Panc1 (cell line): Measurements from ENCODE around the gene KRT76. TPM values are rescaled to one million over a fixed set of nuclear protein-coding genes. Genes with fewer than 3 reads are reported as not detected.

Experiments used
- ATAC-seq: fragments of 200-7000 bp; cut with Tn5 transposase; 2 replicates; pipeline ENCODE4 v1.9.1; 2020; ENCODE audit warnings: mild to moderate bottlenecking, moderate library complexity
- BruUV-seq: library from RNA; stranded (reverse); fragments of 400-500 nt; replicated peaks from 2 replicates; lab custom pipeline; 2021; lab: Mats Ljungman, UMichigan
- CTCF ChIA-PET: fragments of 300-600 bp; sonication (Branson Sonifier 250); formaldehyde crosslinking; loops from one replicate; lab custom pipeline; 2022; ENCODE audit warnings: antibody characterized with exemption; lab: Charles Lee
- POLR2A ChIA-PET: fragments of 300-600 bp; sonication (Branson Sonifier 250); formaldehyde crosslinking; loops from one replicate; lab custom pipeline; 2022; ENCODE audit warnings: antibody characterized with exemption; lab: Charles Lee
- DNase-seq: peaks from one replicate; pipeline ENCODE4 v3.0.0-alpha.2; 2010; ENCODE audit warnings: low read depth, low spot score
- H3K27ac ChIP-seq: 2 replicates; pipeline ENCODE4 v1.5.1; 2011; ENCODE audit warnings: mild to moderate bottlenecking, low read length, inconsistent platforms
- H3K27me3 ChIP-seq: fragments of 200-500 bp; sonication (Bioruptor generic); 2 replicates; pipeline ENCODE4 v1.6.0; 2014; ENCODE audit warnings: low read length, inconsistent platforms; ENCODE audit not compliant: control insufficient read depth, insufficient read depth
- H3K36me3 ChIP-seq: fragments of 200-500 bp; sonication (Bioruptor generic); 2 replicates; pipeline ENCODE4 v1.5.1; 2014; ENCODE audit warnings: inconsistent platforms, mild to moderate bottlenecking, low read length, moderate library complexity; ENCODE audit not compliant: control insufficient read depth, insufficient read depth
- H3K4me1 ChIP-seq: 2 replicates; pipeline ENCODE4 v1.5.1; 2011; ENCODE audit warnings: inconsistent platforms, mild to moderate bottlenecking, low read length, moderate library complexity; ENCODE audit not compliant: control insufficient read depth, insufficient read depth
- H3K4me3 ChIP-seq, 2 experiments: 2 replicates each; pipeline ENCODE4 v1.5.1; 2011 to 2012; ENCODE audit warnings: low read depth in 2 of 2, low read length in 2 of 2, mild to moderate bottlenecking in 2 of 2, inconsistent platforms in 1 of 2, moderate library complexity in 1 of 2
- H3K9me3 ChIP-seq: fragments of 200-500 bp; sonication (Bioruptor generic); 2 replicates; pipeline ENCODE4 v1.5.1; 2014; ENCODE audit warnings: low read depth, mild to moderate bottlenecking, inconsistent platforms, low read length, moderate library complexity; ENCODE audit not compliant: control insufficient read depth, insufficient read depth
- CTCF ChIP-seq: fragments of 450-650 bp; IDR thresholded peaks from 2 replicates; pipeline ENCODE4 v1.5.1; 2017; ENCODE audit warnings: mild to moderate bottlenecking
- POLR2AphosphoS5 ChIP-seq: IDR thresholded peaks from 2 replicates; pipeline ENCODE4 v1.6.1; 2012; ENCODE audit warnings: mild to moderate bottlenecking, low read depth, low read length, moderate library complexity
- REST ChIP-seq, 2 experiments: IDR thresholded peaks; 2 replicates each; pipeline ENCODE4 v1.6.1; 2011 to 2012; ENCODE audit warnings: low read depth in 2 of 2, control low read depth in 1 of 2, low read length in 1 of 2, mild to moderate bottlenecking in 1 of 2, moderate library complexity in 1 of 2; ENCODE audit not compliant: insufficient read depth in 1 of 2
- SIN3A ChIP-seq: IDR thresholded peaks from 2 replicates; pipeline ENCODE4 v1.6.1; 2012; ENCODE audit warnings: low read depth, mild to moderate bottlenecking, low read length, moderate library complexity, borderline replicate concordance; ENCODE audit not compliant: insufficient read depth
- TCF7L2 ChIP-seq: IDR thresholded peaks from 2 replicates; pipeline ENCODE4 v1.6.1; 2011; ENCODE audit warnings: mild to moderate bottlenecking, low read depth, low read length, inconsistent platforms
- in situ Hi-C: cut with HindIII; loops from 2 replicates; pipeline ENCODE4 v1.10.0; 2016; ENCODE audit warnings: low sequenced_read_pairs, low pct_unique_long_range_greater_than_20kb
- intact Hi-C: fragments of 100-400 bp; cut with micrococcal nuclease; formaldehyde crosslinking; loops from one replicate; pipeline ENCODE4 v1.10.0; 2022; ENCODE audit not compliant: unreplicated experiment
- total RNA-seq: library from RNA; stranded (reverse); gene quantifications from one replicate; pipeline ENCODE4 v1.2.1, GENCODE V29; 2021; ENCODE audit not compliant: unreplicated experiment

Gene KRT76
- total RNA-seq, 1 experiment from 2014 or later, result not detected

GRCh38 chr12:52813203-52813819 lies 36.2 kb upstream of the KRT76 start:
- ChIA-PET POLR2A (no interaction called here), CTCF (interaction anchor here (0.7 kb wide), 1 partner anchor 236 kb away, joined by 3 read pairs; no protein-coding TSS in a partner anchor)
- intact Hi-C loops, result no loop called here
- Histone ChIP-seq H3K27ac (no peak overlapping the region), H3K4me1 (peaks cover 5% of the 10 kb centered on the region; the same call in 1 of the 2 replicates), H3K36me3 (no peaks in the 10 kb centered on the region), H3K4me3 (no peak overlapping the region), H3K27me3 (peaks cover 6% of the 10 kb centered on the region; the same call in 1 of the 2 replicates), H3K9me3 (no peaks in the 10 kb centered on the region)
- TF ChIP-seq TCF7L2 (no peak), REST (IDR thresholded peaks at IDR 0.05; ENCODE audit: insufficient read depth in 1 of 2, low read depth in 2 of 2, low read length in 1 of 2) (no peak), SIN3A (no peak), CTCF (no peak), POLR2AphosphoS5 (no peak)
- in situ Hi-C loops, result no loop called here
- no peak for DNase-seq
- BruUV-seq, result no TSS peak
- ATAC-seq, result no peak

GRCh38 chr12:52812749-52813148 lies 35.6 kb upstream of the KRT76 start:
- ATAC-seq (no peak), DNase-seq (no peak)
- Histone ChIP-seq H3K4me1 (peaks cover 5% of the 10 kb centered on the region; the same call in 1 of the 2 replicates), H3K9me3 (no peaks in the 10 kb centered on the region), H3K27me3 (peaks cover 6% of the 10 kb centered on the region; the same call in 1 of the 2 replicates), H3K36me3 (no peaks in the 10 kb centered on the region), H3K27ac (no peak overlapping the region), H3K4me3 (no peak overlapping the region)
- no TSS peak for BruUV-seq
- POLR2A ChIA-PET, result no interaction called here
- in situ Hi-C loops, result no loop called here
- intact Hi-C loops, result no loop called here
- CTCF ChIA-PET, result no interaction called here
- TF ChIP-seq POLR2AphosphoS5, result no peak
- TF ChIP-seq SIN3A, result no peak
- TF ChIP-seq TCF7L2, result no peak
- no peak for TF ChIP-seq CTCF
- TF ChIP-seq REST (IDR thresholded peaks at IDR 0.05; ENCODE audit: insufficient read depth in 1 of 2, low read depth in 2 of 2, low read length in 1 of 2), result no peak
